Mesangial cell (primary cell): ENCODE results near the gene FOXC2. TPM values are rescaled to one million over a fixed set of nuclear protein-coding genes. Genes with fewer than 3 reads are reported as not detected.

Experiments
- total RNA-seq: library from RNA; depleted of rRNA; stranded (reverse); fragments of >200 nt; gene quantifications from 2 replicates; pipeline ENCODE4 v1.2.3, GENCODE V29; 2015

FOXC2 gene
- 30.0 and 42.9 TPM in 2 replicates for total RNA-seq

GRCh38 chr16:86566601-86566965 lies at the start of gene FOXC2:
TSS of gene FOXC2 (plus strand) at chr16:86566829. CDS start at chr16:86567336, 507 bp downstream.

GRCh38 chr16:86554917-86555703 lies 11.5 kb upstream of the FOXC2 start, which contains the start of gene MTHFSD:
TSS of gene MTHFSD (minus strand) at chr16:86555235. CDS start at chr16:86555184, 51 bp downstream.

GRCh38 chr16:86578061-86578599 lies 11.5 kb downstream of the FOXC2 start, which contains the start of gene FOXL1:
TSS of gene FOXL1 (plus strand) at chr16:86578549. CDS start at chr16:86578724, 175 bp downstream.

Other genes starting within 250 kb of the FOXC2 start
- gene FOXF1, start 56.3 kb upstream of the FOXC2 start, total RNA-seq: under 0.01 and 0.13 TPM in 2 replicates
- gene MTHFSD, start 11.6 kb upstream of the FOXC2 start, total RNA-seq: 11.2 and 19.5 TPM in 2 replicates
- gene FOXL1, start 11.7 kb downstream of the FOXC2 start, total RNA-seq: 13.6 and 25.6 TPM in 2 replicates